ENCODE measurements around the gene IGSF8.

Gene IGSF8

DNA sequence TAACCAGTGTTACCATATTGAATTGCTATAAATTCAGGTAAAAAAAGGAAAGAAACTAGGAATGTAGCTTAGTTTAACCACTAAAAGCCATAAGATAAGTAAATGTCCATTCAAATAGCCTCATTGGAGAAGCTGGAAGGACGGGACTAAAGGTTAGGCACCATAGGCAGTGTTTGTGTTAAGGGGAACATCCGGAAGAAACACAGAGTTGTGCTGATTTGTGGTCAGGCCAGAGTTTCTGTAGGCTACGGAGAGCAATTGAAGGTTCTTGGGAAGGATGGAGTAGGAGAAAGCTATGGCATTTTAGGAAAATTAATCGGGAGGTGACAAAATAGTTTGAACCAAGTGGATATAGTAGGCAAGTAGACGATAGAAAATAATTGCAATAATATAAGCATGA is 27.1 kb downstream of the IGSF8 start:
- no peak for DNase-seq (ENCODE audit: low spot score)
- ATAC-seq (ENCODE audit: low read depth), result no peak
- Histone ChIP-seq H3K4me3 (ENCODE audit: severe bottlenecking) (no peak overlapping the region), H3K9me3 (ENCODE audit: severe bottlenecking) (no peaks in the 10 kb centered on the region), H3K4me1 (ENCODE audit: insufficient read depth, poor library complexity, severe bottlenecking) (no peaks in the 10 kb centered on the region), H3K27me3 (ENCODE audit: insufficient read depth, poor library complexity, severe bottlenecking) (peaks cover 11% of the 10 kb centered on the region), H3K36me3 (ENCODE audit: low read depth) (no peaks in the 10 kb centered on the region), H3K27ac (ENCODE audit: poor library complexity, severe bottlenecking) (no peak overlapping the region)
- TF ChIP-seq, protein P1, sequence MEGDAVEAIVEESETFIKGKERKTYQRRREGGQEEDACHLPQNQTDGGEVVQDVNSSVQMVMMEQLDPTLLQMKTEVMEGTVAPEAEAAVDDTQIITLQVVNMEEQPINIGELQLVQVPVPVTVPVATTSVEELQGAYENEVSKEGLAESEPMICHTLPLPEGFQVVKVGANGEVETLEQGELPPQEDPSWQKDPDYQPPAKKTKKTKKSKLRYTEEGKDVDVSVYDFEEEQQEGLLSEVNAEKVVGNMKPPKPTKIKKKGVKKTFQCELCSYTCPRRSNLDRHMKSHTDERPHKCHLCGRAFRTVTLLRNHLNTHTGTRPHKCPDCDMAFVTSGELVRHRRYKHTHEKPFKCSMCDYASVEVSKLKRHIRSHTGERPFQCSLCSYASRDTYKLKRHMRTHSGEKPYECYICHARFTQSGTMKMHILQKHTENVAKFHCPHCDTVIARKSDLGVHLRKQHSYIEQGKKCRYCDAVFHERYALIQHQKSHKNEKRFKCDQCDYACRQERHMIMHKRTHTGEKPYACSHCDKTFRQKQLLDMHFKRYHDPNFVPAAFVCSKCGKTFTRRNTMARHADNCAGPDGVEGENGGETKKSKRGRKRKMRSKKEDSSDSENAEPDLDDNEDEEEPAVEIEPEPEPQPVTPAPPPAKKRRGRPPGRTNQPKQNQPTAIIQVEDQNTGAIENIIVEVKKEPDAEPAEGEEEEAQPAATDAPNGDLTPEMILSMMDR (IDR thresholded peaks at IDR 0.05; ENCODE audit: poor library complexity, severe bottlenecking), result no peak

DNA sequence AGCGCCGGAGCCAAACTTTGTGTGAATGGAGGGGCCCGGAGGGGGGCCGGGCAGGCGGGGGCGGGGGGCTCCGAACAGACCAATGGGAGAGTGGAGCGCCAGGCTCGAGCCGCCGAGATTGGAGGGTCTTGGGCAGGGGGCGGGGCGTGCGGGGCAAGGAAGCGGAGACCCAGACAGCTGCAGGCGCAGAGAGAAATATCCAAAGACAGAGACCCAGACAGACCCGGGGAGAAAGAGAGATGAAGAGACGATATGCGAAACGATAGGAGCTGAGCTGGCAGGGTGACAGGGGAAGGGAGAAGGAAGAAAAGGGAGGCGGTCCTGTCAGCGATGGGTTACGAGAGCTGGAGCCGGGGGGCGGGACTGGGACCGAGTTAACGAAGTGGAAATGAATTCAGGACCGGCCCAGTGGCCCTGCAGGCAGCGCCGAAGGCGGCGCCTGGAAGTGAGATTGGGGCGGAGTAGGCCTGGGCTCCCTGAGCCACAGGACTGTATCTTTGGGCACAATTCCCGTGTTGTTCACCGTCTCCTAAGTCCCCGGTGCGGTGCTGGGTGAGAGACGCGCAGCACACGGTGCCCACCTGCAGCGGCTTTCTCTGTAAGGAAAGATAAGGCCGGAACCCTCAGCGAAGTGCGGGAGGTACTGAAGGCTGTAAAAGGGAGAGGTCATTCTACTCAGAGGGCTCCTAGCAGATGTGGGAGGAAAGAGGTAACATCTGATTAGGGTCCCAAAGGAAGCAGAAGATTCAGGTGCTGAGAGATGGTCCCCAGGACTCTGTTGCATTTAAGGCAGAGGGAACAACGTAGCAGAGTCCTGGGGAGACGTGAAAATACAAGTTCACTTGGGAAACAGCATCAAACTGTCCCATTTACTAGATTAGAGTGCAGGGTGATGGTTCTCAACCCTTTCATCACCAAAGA is 27.9 kb downstream of the IGSF8 start:
- Histone ChIP-seq H3K4me1 (ENCODE audit: insufficient read depth, poor library complexity, severe bottlenecking) (no peaks in the 10 kb centered on the region), H3K9me3 (ENCODE audit: severe bottlenecking) (no peaks in the 10 kb centered on the region), H3K27me3 (ENCODE audit: insufficient read depth, poor library complexity, severe bottlenecking) (peaks cover 11% of the 10 kb centered on the region), H3K4me3 (ENCODE audit: severe bottlenecking) (peak overlapping the region; percentile 26), H3K27ac (ENCODE audit: poor library complexity, severe bottlenecking) (no peak overlapping the region), H3K36me3 (ENCODE audit: low read depth) (no peaks in the 10 kb centered on the region)
- TF ChIP-seq, protein P1 (IDR thresholded peaks at IDR 0.05; ENCODE audit: poor library complexity, severe bottlenecking), result no peak
- ATAC-seq (ENCODE audit: low read depth) (peak; percentile 91), DNase-seq (ENCODE audit: low spot score) (no peak)

DNA sequence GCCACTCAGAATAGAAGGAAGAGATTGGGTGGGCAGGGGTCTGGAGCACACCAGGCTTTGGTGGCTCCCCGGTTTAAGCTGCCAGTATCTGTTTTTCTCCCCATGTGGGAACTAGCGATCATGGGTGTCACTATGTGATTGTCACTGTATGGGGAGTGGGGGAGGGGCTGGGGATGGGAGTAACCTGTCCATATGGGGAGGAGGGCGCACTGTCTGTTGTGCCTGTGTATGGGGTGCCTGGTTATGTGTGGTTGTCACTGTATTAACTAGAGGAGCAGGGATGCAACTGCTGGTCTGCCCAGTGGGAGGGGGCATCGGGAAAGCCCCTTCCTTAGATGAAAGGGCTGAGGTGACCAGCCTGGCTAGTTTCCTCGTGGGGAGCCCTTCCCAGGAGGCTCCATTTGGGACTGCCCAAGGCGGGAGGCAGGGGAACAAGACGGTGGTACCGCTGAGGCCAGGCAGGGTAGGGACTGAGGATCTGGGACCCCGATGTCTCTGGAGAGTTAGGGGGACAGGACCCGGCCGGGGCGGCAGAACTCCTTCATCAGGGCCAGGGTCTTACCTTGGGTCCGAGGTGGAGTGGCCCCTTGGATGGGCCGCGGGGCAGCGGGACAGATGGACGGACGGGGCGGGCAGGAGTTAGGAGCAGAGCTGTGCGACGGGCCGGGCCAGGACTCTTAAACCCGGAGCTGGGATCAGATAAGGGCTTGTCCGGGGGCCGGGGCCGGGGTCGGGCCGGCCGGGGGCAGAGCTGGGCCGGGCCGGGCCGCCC is 28.8 kb downstream of the IGSF8 start, which contains the start of gene KCNJ10:
Gene KCNJ10 (minus strand): TSS at position 701 of the 772 bp plus-strand sequence. CDS start 27,628 bp downstream, outside the sequence.
- Histone ChIP-seq H3K9me3 (ENCODE audit: severe bottlenecking) (no peaks in the 10 kb centered on the region), H3K27me3 (ENCODE audit: insufficient read depth, poor library complexity, severe bottlenecking) (peaks cover 11% of the 10 kb centered on the region), H3K4me3 (ENCODE audit: severe bottlenecking) (peak within 1 kb of the TSS; percentile 26), H3K36me3 (ENCODE audit: low read depth) (no peaks in the 10 kb centered on the region), H3K27ac (ENCODE audit: poor library complexity, severe bottlenecking) (no peak within 1 kb of the TSS), H3K4me1 (ENCODE audit: insufficient read depth, poor library complexity, severe bottlenecking) (no peaks in the 10 kb centered on the region)
- TF ChIP-seq, protein P1 (IDR thresholded peaks at IDR 0.05; ENCODE audit: poor library complexity, severe bottlenecking), result no peak
- ATAC-seq (ENCODE audit: low read depth), result peak; percentile 44
- no peak for DNase-seq (ENCODE audit: low spot score)

DNA sequence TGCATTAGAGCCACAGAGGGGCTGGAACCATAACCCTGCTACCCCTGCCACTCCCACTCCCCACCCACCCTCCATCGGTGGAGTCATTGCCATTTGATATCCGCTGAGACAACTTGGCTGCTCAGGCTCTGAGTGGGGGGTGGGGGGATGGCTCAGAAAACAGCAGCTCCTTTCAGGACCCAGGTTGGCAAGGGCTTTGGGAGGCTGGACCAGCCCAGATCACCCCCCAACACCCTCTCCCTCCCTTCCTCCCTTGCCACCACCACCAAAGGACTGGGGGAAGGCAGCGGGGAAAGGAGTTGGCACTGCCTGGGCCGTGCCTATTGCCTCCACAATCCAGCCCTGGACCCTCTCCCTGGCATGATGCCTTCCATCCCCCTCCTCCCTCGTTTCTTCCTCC is 30.2 kb downstream of the IGSF8 start:
- TF ChIP-seq, protein P1 (IDR thresholded peaks at IDR 0.05; ENCODE audit: poor library complexity, severe bottlenecking), result no peak
- no peak overlapping the region for H3K4me3 ChIP-seq (ENCODE audit: severe bottlenecking)
- no peak for DNase-seq (ENCODE audit: low spot score)
- no peak overlapping the region for H3K27ac ChIP-seq (ENCODE audit: poor library complexity, severe bottlenecking)
- H3K4me1 ChIP-seq (ENCODE audit: insufficient read depth, poor library complexity, severe bottlenecking), result no peaks in the 10 kb centered on the region
- H3K36me3 ChIP-seq (ENCODE audit: low read depth), result no peaks in the 10 kb centered on the region
- H3K27me3 ChIP-seq (ENCODE audit: insufficient read depth, poor library complexity, severe bottlenecking), result peaks cover 11% of the 10 kb centered on the region
- no peak for ATAC-seq (ENCODE audit: low read depth)
- no peaks in the 10 kb centered on the region for H3K9me3 ChIP-seq (ENCODE audit: severe bottlenecking)

Measured in RWPE2 (cell line).